ENCODE results near the gene RAD51B.

- TF ChIP-seq, protein P1, sequence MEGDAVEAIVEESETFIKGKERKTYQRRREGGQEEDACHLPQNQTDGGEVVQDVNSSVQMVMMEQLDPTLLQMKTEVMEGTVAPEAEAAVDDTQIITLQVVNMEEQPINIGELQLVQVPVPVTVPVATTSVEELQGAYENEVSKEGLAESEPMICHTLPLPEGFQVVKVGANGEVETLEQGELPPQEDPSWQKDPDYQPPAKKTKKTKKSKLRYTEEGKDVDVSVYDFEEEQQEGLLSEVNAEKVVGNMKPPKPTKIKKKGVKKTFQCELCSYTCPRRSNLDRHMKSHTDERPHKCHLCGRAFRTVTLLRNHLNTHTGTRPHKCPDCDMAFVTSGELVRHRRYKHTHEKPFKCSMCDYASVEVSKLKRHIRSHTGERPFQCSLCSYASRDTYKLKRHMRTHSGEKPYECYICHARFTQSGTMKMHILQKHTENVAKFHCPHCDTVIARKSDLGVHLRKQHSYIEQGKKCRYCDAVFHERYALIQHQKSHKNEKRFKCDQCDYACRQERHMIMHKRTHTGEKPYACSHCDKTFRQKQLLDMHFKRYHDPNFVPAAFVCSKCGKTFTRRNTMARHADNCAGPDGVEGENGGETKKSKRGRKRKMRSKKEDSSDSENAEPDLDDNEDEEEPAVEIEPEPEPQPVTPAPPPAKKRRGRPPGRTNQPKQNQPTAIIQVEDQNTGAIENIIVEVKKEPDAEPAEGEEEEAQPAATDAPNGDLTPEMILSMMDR (IDR thresholded peaks at IDR 0.05), result no peak
- TF ChIP-seq POLR2A (IDR thresholded peaks at IDR 0.05), result no peak
Observed at GRCh38 chr14:68223631-68224030, 404.1 kb downstream of the RAD51B start.
